GM19099 (cell line): Measurements from ENCODE around the gene ULK1.

ENCODE experiments used
- POLR2A ChIP-seq: IDR thresholded peaks from 3 replicates; pipeline ENCODE4 v1.6.1; 2011; ENCODE audit warnings: low read depth; ENCODE audit not compliant: insufficient read length; ENCODE audit errors: extremely low read depth

The ULK1 gene

GRCh38 chr12:131918311-131919050, 24.1 kb downstream of the ULK1 start:
- TF ChIP-seq POLR2A = no peak

DNA sequence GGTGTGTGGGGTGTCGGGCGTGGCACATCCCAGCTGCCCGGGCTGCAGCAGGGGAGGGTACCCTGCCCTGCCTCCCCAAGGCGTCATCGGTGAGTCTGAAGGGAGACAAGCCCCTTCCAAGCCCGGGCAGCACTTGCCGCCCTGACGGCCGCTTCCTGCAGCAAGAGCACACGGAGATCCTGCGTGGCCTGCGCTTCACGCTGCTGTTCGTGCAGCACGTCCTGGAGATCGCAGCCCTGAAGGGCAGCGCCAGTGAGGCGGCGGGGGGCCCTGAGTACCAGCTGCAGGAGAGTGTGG, 24.6 kb downstream of the ULK1 start:
- no peak for TF ChIP-seq POLR2A

DNA sequence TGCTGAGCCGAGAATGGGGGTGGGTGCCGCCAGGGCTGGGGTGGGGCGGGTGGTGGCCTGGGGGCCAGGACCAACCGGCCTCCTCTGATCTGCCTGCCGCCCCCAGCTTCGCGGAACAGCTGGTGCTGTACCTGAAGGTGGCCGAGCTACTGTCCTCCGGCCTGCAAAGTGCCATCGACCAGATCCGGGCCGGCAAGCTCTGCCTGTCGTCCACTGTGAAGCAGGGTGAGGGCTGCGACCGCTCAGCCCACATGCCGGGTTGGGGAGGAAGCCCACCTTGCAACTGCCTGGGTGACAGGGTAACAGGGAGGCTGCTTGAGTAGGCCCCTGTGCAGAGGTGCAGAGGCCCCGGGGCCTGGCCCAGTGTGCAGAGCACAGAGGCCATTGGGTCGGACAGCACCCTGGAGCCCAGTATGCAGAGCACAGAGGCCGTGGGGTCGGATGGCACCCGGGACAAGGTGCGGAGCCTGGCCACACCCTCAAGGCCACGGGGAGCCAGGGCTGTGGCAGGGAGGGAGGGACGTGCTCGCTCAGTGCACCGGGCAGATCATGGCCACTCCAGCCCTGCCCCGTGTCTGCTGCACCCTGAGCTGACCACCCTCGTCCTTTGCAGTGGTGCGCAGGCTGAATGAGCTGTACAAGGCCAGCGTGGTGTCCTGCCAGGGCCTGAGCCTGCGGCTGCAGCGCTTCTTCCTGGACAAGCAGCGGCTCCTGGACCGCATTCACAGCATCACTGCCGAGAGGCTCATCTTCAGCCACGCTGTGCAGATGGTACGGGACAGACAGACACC, 25.1 kb downstream of the ULK1 start:
- no peak for TF ChIP-seq POLR2A

- TF ChIP-seq POLR2A = no peak
Observed at GRCh38 chr12:131920157-131920508, 25.7 kb downstream of the ULK1 start.

GRCh38 chr12:131920902-131921840, 26.7 kb downstream of the ULK1 start:
- no peak for TF ChIP-seq POLR2A

DNA sequence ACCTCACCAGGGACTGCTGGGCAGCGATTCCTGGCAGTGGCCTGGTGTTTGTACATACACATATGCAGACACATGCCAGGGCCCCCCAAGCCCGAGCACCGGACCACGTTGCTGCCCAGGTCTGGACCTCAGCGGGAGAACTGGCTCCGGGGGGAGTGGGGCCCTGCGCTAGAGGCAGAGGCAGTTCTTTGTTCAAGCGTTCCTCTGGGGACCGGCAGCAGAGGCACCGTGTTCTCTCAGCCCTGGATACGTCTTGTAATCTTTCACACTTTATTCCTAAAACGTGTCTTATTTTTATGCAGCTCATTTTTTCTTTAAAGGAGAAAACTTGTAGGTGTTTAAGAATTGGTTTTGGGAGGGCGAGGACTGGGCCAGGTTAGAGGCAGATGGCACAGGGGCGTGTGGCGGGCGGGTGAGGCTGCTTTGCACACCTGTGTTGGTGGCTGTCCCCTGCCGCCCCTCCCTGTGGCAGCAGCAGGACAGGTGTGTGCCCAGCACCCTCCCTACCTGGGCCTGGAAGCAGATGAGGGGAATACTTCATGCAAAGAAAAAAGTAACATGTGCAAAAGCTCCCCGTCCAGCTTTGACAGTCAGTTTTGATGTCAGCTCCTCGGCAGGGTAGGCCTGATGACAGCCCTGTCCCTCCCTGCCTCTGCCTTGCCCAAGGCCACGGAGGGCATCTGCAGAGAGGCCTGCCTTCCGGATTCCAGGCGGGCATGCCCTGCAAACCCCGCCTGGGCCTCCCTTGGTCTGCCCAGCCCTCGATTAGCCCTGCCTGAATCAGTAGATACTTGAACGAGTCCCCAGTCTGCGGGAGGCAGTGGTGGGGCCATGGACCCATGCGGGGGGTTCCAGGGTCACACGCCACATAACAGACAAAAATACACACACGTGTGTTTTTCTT, 27.7 kb downstream of the ULK1 start:
- no peak for TF ChIP-seq POLR2A

DNA sequence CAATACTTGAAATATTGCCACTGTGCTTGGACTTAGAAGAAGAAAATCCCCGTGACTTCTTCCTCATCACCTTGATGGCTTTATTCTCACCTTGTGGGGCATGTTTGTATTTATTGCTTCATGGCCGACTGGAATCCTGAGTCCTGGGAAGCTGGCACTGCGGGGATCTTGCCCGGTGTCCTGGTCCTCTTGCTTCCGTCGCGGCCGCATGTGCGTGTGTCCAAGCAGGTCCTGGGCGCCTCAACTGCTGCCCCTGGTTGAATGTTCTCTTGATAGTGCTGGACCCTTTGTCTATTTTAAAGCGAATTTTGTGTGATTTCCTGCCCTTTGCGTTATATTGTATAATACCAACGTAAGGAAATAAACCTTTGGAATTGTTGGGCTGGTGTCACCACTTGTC, 28.4 kb downstream of the ULK1 start:
- TF ChIP-seq POLR2A = no peak

- TF ChIP-seq POLR2A = no peak
Observed at GRCh38 chr12:131923260-131923659, 28.8 kb downstream of the ULK1 start.

DNA sequence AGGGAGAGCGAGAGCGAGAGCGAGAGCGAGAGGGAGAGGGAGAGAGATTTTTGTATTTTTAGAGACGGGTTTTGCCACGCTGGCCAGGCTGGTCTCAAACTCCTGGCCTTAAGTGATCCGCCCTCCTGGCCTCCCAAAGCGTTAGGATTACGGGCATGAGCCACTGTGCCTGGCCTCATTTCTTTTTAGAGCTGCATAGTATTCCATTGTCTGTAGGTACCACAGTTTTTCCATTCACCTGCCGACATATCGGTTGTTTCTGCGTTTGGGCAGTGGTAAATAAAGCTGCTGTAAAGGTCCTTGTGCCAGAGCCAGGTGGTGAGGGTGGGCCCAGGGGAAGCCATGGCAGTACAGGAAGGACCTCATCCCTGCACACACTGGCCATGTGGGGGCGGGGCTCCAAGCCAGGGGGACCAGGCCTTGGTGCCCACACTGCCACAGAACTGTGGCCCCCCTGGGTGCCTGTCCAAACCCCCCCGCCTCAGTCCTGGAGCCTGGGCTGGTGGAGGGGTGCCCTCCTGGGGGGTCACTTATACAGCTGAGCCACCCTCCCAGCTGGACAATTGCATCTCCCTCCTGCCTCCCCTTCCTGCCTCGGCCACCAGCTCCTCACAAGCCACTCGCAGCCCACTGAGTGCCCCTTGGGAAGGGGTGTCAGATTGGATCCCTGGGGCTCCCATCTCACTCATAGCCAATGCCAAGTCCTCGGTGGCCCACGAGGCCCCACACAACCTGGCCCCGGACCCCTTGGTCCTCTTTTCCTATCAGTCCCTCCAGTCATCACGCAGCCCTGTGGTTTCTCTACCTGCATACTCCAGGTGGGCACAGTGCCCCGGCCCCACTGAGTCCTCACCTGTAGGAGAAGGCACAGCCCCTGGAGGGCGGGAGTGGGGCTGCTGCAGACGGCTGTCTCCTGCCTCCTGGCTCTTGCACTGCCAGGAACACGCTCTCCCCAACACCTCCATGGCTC, 33.0 kb downstream of the ULK1 start:
- no peak for TF ChIP-seq POLR2A

DNA sequence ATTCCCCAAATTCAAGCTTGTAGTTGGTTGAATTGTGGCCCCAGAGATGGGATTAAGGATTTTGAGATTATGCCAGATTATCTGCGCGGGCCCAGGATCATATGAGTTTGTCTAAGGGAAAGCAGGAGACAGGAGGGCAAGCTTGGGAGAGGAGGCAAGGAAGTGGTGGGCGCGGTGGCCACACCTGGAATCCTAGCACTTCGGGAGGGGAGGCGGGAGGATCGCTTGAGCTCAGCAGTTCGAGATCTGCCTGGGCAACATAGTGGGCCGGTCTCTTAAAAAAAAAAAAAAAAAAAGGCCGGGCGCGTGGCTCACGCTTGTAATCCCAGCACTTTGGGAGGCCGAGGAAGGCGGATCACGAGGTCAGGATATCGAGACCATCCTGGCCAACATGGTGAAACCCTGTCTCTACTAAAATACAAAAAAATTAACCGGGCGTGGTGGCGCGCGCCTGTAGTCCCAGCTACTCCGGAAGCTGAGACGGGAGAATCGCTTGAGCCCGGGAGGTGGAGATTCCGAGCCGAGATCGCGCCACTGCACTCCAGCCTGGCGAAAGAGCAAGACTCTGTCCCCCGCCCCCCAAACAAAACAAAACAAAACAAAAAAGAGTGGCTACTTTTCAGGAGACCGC, 33.8 kb downstream of the ULK1 start:
- TF ChIP-seq POLR2A = no peak

- peak; percentile 88 for TF ChIP-seq POLR2A
Observed at GRCh38 chr12:131928711-131929580, 34.5 kb downstream of the ULK1 start, which contains the start of gene PUS1. Gene PUS1 (plus strand): TSS chr12:131929276. CDS start chr12:131929723, 447 bp downstream.
